ENCODE measurements around the gene CD69.

DNA sequence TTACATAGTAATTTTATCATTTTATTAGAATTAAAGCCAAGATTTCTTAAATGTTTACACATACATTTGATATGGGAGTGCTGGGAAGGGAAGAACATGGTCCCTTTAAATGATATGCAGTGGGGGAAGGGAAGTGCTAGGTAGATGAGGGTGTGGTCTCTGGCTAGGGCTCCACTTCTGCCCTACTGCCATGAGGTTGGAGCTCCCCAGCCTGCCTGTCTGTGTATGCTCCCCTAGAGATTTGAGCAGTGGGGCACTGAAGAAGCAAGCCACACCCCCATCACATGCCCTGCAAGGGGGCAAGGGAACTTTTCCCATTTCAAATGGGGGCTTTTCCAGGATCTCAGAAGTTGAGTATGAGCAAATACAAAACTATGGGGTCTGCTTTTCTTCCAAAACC is 53.3 kb downstream of the CD69 start:
- TF ChIP-seq POLR2A (IDR thresholded peaks at IDR 0.05; ENCODE audit: low read length) (no peak), GATA1 (IDR thresholded peaks at IDR 0.05; ENCODE audit: low read depth, low read length) (no peak)

Data from erythroblast (primary cell).